Lung microvascular endothelial cell (primary cell): Measurements from ENCODE around the gene HNRNPUL2. TPM values are rescaled to one million over a fixed set of nuclear protein-coding genes. Genes with fewer than 3 reads are reported as not detected.

Experiments used
- DNase-seq, 2 donors: peaks; one replicate each; pipeline versions ENCODE4 v3.0.0 to v3.0.0-alpha.2; 2010; ENCODE audit warnings: low read depth in 2 of 2
- total RNA-seq: library from RNA; depleted of rRNA; stranded (reverse); fragments of >200 nt; gene quantifications from 2 replicates; pipeline ENCODE4 v1.2.1, GENCODE V29; 2014

Gene HNRNPUL2
- total RNA-seq, 1 donor from 2014 or later: 9.7 TPM

- no peak for DNase-seq
Measured at GRCh38 chr11:62669420-62670161, 57.7 kb downstream of the HNRNPUL2 start.

GRCh38 chr11:62667460-62667859, 59.8 kb downstream of the HNRNPUL2 start:
- no peak for DNase-seq

GRCh38 chr11:62666259-62666926, 60.9 kb downstream of the HNRNPUL2 start:
- DNase-seq: no peak

GRCh38 chr11:62665599-62666258, 61.5 kb downstream of the HNRNPUL2 start:
- peak; percentile 69 to 74 for DNase-seq

- peak; percentile 93 to 95 for DNase-seq
Measured at GRCh38 chr11:62665075-62665598, 62.1 kb downstream of the HNRNPUL2 start, which contains the start of the genes C11orf98 and CSKMT. Gene C11orf98, minus strand, starts transcription at chr11:62665210. Its CDS starts 41 bp downstream, at chr11:62665169. Gene CSKMT, plus strand, starts transcription at chr11:62665312. Its CDS starts 568 bp downstream, at chr11:62665880.

GRCh38 chr11:62664405-62665074, 62.7 kb downstream of the HNRNPUL2 start:
- peak; percentile 55 to 58 for DNase-seq

Other genes starting within 250 kb of the HNRNPUL2 start
- gene AHNAK, start 180.7 kb downstream of the HNRNPUL2 start, total RNA-seq: 214 and 215 TPM in 2 replicates
- 1,150 and 1,533 TPM in 2 replicates for gene EEF1G, start 153.6 kb downstream of the HNRNPUL2 start, total RNA-seq
- 7.6 and 14.5 TPM in 2 replicates for gene TUT1, start 135.9 kb downstream of the HNRNPUL2 start, total RNA-seq
- 147 and 148 TPM in 2 replicates for gene MTA2, start 125.6 kb downstream of the HNRNPUL2 start, total RNA-seq
- 19.0 and 25.2 TPM in 2 replicates for gene EML3, start 114.7 kb downstream of the HNRNPUL2 start, total RNA-seq
- gene ROM1, start 114.2 kb downstream of the HNRNPUL2 start, total RNA-seq: 2.4 and 3.3 TPM in 2 replicates
- 12.0 and 15.1 TPM in 2 replicates for gene B3GAT3, start 105.5 kb downstream of the HNRNPUL2 start, total RNA-seq
- 170 and 189 TPM in 2 replicates for gene GANAB, start 80.8 kb downstream of the HNRNPUL2 start, total RNA-seq
- 13.5 and 19.6 TPM in 2 replicates for gene INTS5, start 74.2 kb downstream of the HNRNPUL2 start, total RNA-seq
- gene C11orf98, start 62.2 kb downstream of the HNRNPUL2 start, total RNA-seq: 25.5 and 37.5 TPM in 2 replicates
- gene CSKMT, start 62.1 kb downstream of the HNRNPUL2 start, total RNA-seq: 4.8 and 6.3 TPM in 2 replicates
- 8.3 and 9.9 TPM in 2 replicates for gene UQCC3, start 55.8 kb downstream of the HNRNPUL2 start, total RNA-seq
- 1.5 and 1.6 TPM in 2 replicates for gene LBHD1, start 55.2 kb downstream of the HNRNPUL2 start, total RNA-seq
- 126 and 131 TPM in 2 replicates for gene UBXN1, start 48.4 kb downstream of the HNRNPUL2 start, total RNA-seq
- gene LRRN4CL, start 37.9 kb downstream of the HNRNPUL2 start, total RNA-seq: 0.22 and 0.60 TPM in 2 replicates
- 17.7 and 26.4 TPM in 2 replicates for gene BSCL2, start 20.0 kb downstream of the HNRNPUL2 start, total RNA-seq
- not detected in 2 replicates for gene GNG3, start 19.8 kb downstream of the HNRNPUL2 start, total RNA-seq
- 23.4 and 24.6 TPM in 2 replicates for gene TTC9C, start 1.0 kb upstream of the HNRNPUL2 start, total RNA-seq
- 7.4 and 11.7 TPM in 2 replicates for gene ZBTB3, start 26.7 kb upstream of the HNRNPUL2 start, total RNA-seq
- gene POLR2G, start 34.1 kb upstream of the HNRNPUL2 start, total RNA-seq: 58.0 and 60.7 TPM in 2 replicates
- gene TAF6L, start 43.9 kb upstream of the HNRNPUL2 start, total RNA-seq: 19.8 and 31.9 TPM in 2 replicates
- 20.3 and 39.3 TPM in 2 replicates for gene TMEM179B, start 59.9 kb upstream of the HNRNPUL2 start, total RNA-seq
- 8.7 and 13.5 TPM in 2 replicates for gene TMEM223, start 64.5 kb upstream of the HNRNPUL2 start, total RNA-seq
- 7.6 and 12.3 TPM in 2 replicates for gene NXF1, start 78.0 kb upstream of the HNRNPUL2 start, total RNA-seq
- 29.4 and 33.3 TPM in 2 replicates for gene STX5, start 104.6 kb upstream of the HNRNPUL2 start, total RNA-seq
- gene TEX54, start 105.4 kb upstream of the HNRNPUL2 start, total RNA-seq: not detected in 2 replicates
- gene WDR74, start 112.1 kb upstream of the HNRNPUL2 start, total RNA-seq: 75.4 and 81.7 TPM in 2 replicates
- 57.9 and 59.9 TPM in 2 replicates for gene SLC3A2, start 153.4 kb upstream of the HNRNPUL2 start, total RNA-seq
- not detected in 2 replicates for gene CHRM1, start 193.9 kb upstream of the HNRNPUL2 start, total RNA-seq